Skeletal muscle tissue (tissue), 4 donors: ENCODE data around the gene RMI2. TPM values are rescaled to one million over a fixed set of nuclear protein-coding genes. Genes with fewer than 3 reads are reported as not detected.

Experiments
- H3K27ac ChIP-seq: one replicate; pipeline ENCODE4 v1.7.0; 2013; ENCODE audit warnings: mild to moderate bottlenecking, low read depth, low read length, inconsistent platforms
- H3K27me3 ChIP-seq, 3 donors: one replicate each; pipeline ENCODE4 v1.7.0; 2013; ENCODE audit warnings: low read length in 3 of 3; ENCODE audit not compliant: control insufficient read depth in 3 of 3, insufficient read depth in 3 of 3
- H3K36me3 ChIP-seq, 3 donors: one replicate each; pipeline ENCODE4 v1.7.0; 2013; ENCODE audit warnings: low read length in 3 of 3; ENCODE audit not compliant: control insufficient read depth in 3 of 3, insufficient read depth in 3 of 3
- H3K4me1 ChIP-seq, 3 donors: one replicate each; pipeline ENCODE4 v1.7.0; 2013; ENCODE audit warnings: low read length in 3 of 3, mild to moderate bottlenecking in 3 of 3; ENCODE audit not compliant: control insufficient read depth in 3 of 3, insufficient read depth in 3 of 3
- H3K4me3 ChIP-seq, 3 donors: one replicate each; pipeline ENCODE4 v1.7.0; 2013; ENCODE audit warnings: low read length in 3 of 3
- H3K9ac ChIP-seq, 3 donors: one replicate each; pipeline ENCODE4 v1.7.0; 2013; ENCODE audit warnings: low read length in 3 of 3, mild to moderate bottlenecking in 3 of 3, moderate library complexity in 2 of 3, low read depth in 1 of 3
- H3K9me3 ChIP-seq, 3 donors: one replicate each; pipeline ENCODE4 v1.7.0; 2013; ENCODE audit warnings: low read length in 3 of 3; ENCODE audit not compliant: control insufficient read depth in 3 of 3
- total RNA-seq: library from RNA; depleted of rRNA; stranded (reverse); fragments of >200 nt; gene quantifications from one replicate; pipeline ENCODE4 v1.2.3, GENCODE V29; 2014
- donor health status: Osteomylitis.

Gene RMI2
- total RNA-seq, 1 donor from 2014 or later: 5.7 TPM

DNA sequence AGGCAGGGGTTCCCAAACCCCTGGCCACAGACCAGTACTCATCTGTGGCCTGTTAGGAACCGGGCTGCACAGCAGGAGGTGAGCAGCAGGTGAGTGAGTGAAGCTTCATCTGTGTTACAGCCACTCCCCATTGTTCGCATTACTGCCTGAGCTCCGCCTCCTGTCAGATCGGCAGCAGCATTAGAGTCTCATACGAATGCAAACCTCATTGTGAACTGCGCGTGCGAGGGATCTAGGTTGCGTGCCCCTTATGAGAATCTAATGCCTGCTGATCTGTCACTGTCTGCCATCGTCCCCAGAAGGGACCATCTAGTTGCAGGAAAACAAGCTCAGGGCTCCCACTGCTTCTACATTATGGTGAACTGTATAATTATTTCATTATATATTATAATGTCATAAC, 25.1 kb upstream of the RMI2 start:
- Histone ChIP-seq H3K27me3 (peaks cover 0 to 7% (median 0%) of the 10 kb centered on the region in 3 donors), H3K4me3 (no peak overlapping the region), H3K9me3 (no peaks in the 10 kb centered on the region), H3K36me3 (no peaks in the 10 kb centered on the region), H3K9ac (no peak overlapping the region), H3K27ac (no peak overlapping the region), H3K4me1 (no peaks in the 10 kb centered on the region)

DNA sequence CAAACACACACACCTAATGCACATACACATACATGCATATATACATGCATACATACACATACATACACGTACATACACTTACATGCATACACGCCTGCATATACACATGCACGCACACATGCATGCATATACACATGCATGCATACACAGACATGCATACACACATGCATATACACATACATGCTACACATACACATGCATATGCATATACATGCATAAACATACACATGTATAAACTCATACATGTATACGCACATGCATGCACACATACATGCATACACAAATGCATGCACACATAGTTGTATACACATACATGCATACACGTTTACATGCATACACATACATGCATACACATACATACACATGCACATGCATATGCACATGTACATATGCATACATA, 23.6 kb upstream of the RMI2 start:
- Histone ChIP-seq H3K9me3 (no peaks in the 10 kb centered on the region), H3K4me3 (no peak overlapping the region), H3K4me1 (peaks cover 4 to 11% (median 7%) of the 10 kb centered on the region in 3 donors)

DNA sequence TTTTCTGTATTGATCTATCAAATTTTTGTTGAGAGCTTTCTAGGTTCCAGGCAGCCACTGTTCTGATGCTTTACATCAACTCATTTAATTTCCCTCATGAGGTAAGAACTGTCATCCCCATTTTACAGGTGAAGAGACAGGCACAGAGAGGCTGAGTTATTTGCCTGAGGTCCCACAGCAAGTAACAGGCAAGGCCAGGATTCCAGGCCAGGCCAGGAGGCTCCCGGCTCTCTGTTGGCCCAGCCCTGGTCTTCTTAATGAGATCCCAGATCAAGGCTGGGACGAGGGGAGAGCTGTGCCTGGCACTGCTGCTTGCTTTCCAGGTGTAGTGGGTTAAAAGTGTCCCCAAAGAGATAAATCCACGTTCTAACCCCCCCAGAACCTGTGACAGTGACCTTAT, 22.4 kb upstream of the RMI2 start:
- H3K27me3 ChIP-seq: no peaks in the 10 kb centered on the region
- no peak overlapping the region for H3K27ac ChIP-seq
- no peaks in the 10 kb centered on the region for H3K9me3 ChIP-seq
- H3K4me3 ChIP-seq: no peak overlapping the region
- H3K36me3 ChIP-seq: no peaks in the 10 kb centered on the region
- peaks cover 4 to 11% (median 10%) of the 10 kb centered on the region in 3 donors for H3K4me1 ChIP-seq
- H3K9ac ChIP-seq: no peak overlapping the region

More for the DNA sequence above, 23.6 kb upstream of the RMI2 start:
- H3K9ac ChIP-seq: no peak overlapping the region
- no peaks in the 10 kb centered on the region for H3K36me3 ChIP-seq
- H3K27ac ChIP-seq: no peak overlapping the region
- H3K27me3 ChIP-seq: peaks cover 0 to under 1% (median 0%) of the 10 kb centered on the region in 3 donors

DNA sequence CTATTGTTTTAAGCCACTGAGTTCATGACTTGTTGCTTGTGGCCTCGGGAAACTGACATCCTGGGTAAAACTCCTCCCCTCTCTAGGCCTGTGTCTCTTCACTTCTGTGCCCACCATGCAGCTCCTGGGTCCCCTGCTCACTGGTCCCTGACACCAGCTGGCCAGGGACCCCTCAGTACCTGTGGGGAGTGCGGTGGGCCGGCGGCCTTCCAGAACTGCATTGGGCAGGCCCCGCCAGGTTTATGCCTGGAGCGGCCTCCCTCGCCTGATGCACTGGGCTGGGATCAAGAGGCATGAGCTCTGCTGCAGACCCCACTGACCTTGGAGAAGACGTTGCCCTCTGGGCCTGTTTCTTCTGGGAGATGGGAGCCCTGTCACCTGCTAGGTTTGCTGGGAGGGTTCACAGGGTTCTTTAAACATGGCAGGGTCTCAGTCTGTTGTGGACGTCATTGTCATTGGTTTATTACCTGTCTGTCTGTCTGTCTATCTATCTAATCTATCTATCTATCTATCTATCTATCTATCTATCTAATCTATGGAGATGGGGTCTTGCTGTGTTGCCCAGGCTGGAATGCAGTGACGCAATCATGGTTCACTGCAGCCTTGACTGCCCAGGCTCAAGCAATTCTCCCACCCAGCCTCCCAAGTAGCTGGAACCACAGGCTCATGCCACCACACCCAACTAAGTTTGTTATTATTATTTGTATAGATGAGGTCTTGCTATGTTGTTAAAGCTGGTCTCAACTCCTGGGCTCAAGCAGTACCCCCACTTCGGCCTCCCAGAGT, 21.5 kb upstream of the RMI2 start:
- Histone ChIP-seq H3K4me3 (no peak overlapping the region), H3K36me3 (no peaks in the 10 kb centered on the region), H3K9ac (no peak overlapping the region), H3K27me3 (no peaks in the 10 kb centered on the region), H3K9me3 (no peaks in the 10 kb centered on the region), H3K4me1 (peaks cover 14 to 19% (median 16%) of the 10 kb centered on the region in 3 donors), H3K27ac (no peak overlapping the region)

DNA sequence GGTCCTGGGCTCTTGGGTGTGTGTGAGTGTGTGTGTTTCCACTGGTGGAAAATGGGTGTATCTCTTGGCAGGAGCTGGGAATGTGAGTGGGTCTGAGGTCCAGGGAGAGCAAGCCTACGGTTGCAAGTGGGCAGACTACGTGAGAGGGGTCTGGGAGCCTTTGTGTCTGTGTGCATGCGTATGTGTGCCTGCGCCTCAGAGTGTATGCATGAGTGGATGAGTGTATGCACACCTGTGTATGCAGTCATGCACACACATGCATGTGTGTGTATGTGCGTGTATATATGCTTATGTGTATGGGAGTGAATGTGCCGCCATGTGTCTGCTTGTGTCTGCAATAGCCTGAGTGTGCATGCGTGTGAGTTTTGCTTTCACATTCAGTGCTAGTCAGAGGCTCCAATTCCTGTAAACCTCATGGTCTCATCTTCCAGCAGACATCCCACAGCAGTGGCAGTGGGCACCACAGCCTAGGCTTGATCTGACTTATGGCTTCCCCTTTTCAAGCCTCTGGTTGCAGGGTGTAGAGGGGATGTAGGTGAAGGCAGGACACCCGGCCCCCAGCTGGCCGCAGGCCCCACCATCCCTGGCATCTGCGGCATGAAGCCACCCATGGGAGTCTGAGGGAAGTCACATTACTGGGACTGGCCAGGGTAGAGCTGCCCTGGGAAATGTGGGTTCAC, 19.7 kb upstream of the RMI2 start:
- no peaks in the 10 kb centered on the region for H3K9me3 ChIP-seq
- H3K36me3 ChIP-seq: no peaks in the 10 kb centered on the region
- H3K27ac ChIP-seq: no peak overlapping the region
- H3K4me3 ChIP-seq: no peak overlapping the region
- no peak overlapping the region for H3K9ac ChIP-seq
- peaks cover 16 to 22% (median 19%) of the 10 kb centered on the region in 3 donors for H3K4me1 ChIP-seq
- H3K27me3 ChIP-seq: no peaks in the 10 kb centered on the region

DNA sequence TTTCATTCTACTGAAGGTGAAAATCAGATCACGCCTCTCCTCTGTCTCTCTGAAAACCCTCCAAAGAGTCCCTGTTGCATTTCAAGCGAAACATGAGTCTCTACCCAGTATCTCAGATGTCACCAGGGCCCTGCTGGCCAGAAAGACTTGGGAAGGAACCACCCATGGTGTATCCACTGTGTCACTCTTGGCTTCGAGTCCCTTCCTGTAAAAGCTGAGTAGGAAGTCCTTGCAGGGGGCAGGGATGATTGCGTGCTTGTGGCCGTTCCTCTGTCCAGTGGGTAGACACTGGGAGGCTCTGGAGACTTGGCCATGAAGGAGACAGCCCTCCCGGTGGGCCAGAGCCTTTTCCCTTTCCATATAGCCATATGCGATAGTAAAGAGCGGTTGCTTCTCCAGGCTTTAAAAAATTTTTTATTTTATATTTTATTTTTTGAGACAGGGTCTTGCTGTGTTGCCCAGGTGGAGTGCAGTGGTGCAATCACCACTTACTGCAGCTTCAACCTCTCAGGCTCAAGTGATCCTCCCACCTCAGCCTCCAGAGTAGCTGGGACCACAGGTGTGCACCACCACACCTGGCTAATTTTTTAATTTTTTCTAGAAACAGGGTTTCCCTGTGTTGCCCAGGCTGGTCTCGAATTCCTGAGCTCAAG, 19.0 kb upstream of the RMI2 start:
- Histone ChIP-seq H3K4me3 (no peak overlapping the region), H3K9ac (no peak overlapping the region), H3K27me3 (no peaks in the 10 kb centered on the region), H3K27ac (no peak overlapping the region), H3K36me3 (no peaks in the 10 kb centered on the region), H3K4me1 (peaks cover 16 to 22% (median 19%) of the 10 kb centered on the region in 3 donors), H3K9me3 (no peaks in the 10 kb centered on the region)

DNA sequence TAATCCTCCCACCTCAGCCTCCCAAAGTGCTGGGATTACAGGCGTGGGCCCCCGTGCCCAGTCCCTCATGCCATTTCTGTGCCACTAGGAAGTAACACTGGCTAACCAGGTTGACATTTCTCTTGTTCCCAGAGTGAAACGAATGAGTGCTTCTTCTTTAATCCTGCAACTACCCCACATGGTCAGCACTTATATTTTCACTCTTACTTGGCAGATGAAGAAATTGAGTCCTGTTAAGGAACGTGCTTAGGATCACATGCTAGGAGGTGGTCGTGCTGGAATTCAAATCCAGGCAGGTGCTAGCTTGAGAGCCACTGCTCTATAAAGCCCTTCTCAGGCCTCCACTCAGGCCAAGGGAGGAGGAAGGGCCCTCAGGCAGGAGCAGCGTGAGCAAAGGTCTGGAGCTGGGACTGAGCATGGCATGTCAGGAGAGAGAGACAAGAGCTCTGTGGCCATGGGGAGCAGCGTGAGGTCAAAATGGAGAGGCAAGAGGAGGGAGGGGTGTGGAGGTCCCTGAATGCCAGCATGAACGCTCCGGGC, 18.5 kb upstream of the RMI2 start:
- H3K27me3 ChIP-seq: no peaks in the 10 kb centered on the region
- no peak overlapping the region for H3K4me3 ChIP-seq
- H3K9me3 ChIP-seq: no peaks in the 10 kb centered on the region
- no peak overlapping the region for H3K27ac ChIP-seq
- peaks cover 16 to 22% (median 19%) of the 10 kb centered on the region in 3 donors for H3K4me1 ChIP-seq
- no peak overlapping the region for H3K9ac ChIP-seq
- H3K36me3 ChIP-seq: no peaks in the 10 kb centered on the region

DNA sequence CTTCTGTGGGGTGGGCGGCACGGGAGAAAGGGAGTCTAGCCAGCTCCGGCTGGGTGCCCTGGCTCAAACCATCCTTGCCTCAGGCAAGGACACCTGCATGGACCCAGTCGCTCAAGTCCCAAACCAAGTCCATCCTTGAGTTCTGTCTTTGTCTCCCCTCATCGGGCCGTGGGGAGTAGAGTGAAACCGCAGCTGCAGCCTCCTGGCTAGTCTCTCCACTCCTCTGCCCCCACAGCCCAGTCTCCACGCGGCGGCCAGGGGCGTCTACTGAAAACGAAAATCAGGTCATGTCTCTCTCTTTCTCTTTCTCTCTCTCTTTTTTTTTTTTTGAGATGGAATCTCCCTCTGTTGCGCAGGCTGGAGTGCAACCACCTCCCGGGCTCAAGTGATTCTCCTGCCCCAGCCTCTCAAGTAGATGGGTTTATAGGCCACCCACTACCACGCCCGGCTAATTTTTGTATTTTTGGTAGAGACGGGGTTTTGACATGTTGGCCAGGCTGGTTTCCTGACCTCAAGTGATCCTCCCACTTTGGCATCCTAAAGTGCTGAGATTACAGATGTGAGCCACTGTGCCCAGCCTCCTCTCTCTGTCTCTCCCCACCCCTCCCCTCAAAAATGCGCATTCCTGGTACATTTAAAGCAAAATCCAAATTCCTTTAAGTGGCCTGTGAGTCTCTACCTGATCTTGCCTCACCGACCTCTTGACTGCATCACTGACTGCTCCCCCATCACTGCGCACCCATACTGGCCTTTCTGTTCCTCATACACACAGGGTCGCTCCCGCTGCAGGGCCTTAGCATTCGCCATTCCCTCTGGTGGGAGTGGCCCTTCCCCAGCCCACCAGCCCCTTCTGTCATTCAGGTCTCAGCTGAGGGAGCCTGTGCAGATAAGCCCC, 17.7 kb upstream of the RMI2 start:
- no peak overlapping the region for H3K4me3 ChIP-seq
- no peak overlapping the region for H3K9ac ChIP-seq
- no peaks in the 10 kb centered on the region for H3K36me3 ChIP-seq
- H3K4me1 ChIP-seq: peaks cover 16 to 22% (median 19%) of the 10 kb centered on the region in 3 donors
- no peaks in the 10 kb centered on the region for H3K9me3 ChIP-seq
- H3K27me3 ChIP-seq: no peaks in the 10 kb centered on the region
- no peak overlapping the region for H3K27ac ChIP-seq
